Fibroblast of skin of back (primary cell): ENCODE measurements around the gene WFDC2. TPM values are rescaled to one million over a fixed set of nuclear protein-coding genes. Genes with fewer than 3 reads are reported as not detected.
A peak's percentile ranks its signal among the peaks of the same experiment; 100 is the strongest.

Source experiments
- DNase-seq: peaks from one replicate; pipeline ENCODE4 v3.0.0-alpha.2; 2013
- polyA plus RNA-seq, 2 experiments: library from polyadenylated mRNA; unstranded; fragments of 120-200 nt; gene quantifications; one replicate each; pipeline ENCODE4 v1.2.1, GENCODE V29; 2013; ENCODE audit not compliant: insufficient read length in 2 of 2

Gene WFDC2, protein sequence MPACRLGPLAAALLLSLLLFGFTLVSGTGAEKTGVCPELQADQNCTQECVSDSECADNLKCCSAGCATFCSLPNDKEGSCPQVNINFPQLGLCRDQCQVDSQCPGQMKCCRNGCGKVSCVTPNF
- polyA plus RNA-seq (2013, experiment 1 of 2; ENCODE audit: insufficient read length), result not detected
- not detected for polyA plus RNA-seq (2013, experiment 2 of 2; ENCODE audit: insufficient read length)

GRCh38 chr20:45469336-45470261 lies at the start of gene WFDC2:
Gene WFDC2, plus strand, starts transcription at chr20:45469753. Its CDS starts 29 bp downstream, at chr20:45469782.
- DNase-seq, result no peak

GRCh38 chr20:45420125-45420524 lies 49.4 kb upstream of the WFDC2 start:
- DNase-seq, result no peak

DNA sequence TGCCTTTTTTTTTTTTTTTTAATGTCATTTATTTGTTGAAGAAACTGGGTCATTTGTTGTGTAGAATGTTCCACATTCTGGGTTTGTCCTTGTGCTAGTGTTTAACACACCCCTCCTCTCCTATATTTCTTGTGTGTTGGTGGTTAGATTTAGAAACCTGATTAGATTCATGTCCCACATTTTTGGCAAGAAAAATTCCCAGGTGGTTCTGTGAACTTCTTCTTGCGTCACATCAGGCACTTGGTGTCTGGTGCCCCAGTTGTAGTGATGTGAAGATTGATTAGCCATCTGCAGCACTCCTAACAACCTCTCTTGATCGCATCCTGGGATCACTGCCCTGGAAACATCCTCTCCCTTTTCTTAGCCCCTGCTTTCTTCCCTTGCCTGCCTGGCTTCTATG lies 45.9 kb upstream of the WFDC2 start:
- DNase-seq, result no peak

- DNase-seq, result no peak
These were observed 44.0 kb upstream of the WFDC2 start for GRCh38 chr20:45425561-45425960.

DNA sequence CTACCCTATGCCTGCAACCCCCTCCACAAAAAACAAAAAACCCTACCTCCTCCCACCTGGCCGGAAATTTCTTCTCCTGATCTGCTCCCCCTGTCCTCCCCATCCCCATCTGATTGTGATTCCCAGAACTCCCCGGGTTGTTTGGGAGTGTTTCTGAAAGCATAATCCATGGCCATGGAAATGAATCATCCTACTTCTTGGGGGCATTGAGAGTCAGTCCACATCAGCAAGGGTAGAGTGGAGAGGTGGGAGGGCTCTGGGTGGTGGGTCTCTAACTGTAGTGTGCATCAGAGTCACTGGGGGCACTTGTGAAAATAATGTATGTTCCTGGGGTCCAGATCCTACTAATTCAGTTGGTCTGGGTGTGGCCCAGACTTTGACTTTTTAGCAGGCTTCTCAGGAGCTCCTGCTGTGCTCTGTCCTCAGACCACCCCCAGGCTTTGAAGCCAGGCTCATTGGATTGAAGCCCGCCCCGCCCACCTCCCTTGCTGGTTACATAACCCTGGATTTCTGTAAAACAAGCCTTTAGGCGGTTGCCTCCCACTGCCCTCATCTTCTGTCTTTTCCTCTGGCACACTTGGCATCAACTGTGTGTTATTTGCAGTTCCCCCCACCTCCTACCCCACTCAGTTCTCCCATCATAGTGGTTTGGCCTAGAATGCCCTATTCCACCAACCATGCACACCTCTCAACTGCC lies 43.1 kb upstream of the WFDC2 start:
- no peak for DNase-seq

GRCh38 chr20:45427236-45428149 lies 42.1 kb upstream of the WFDC2 start:
- no peak for DNase-seq

DNA sequence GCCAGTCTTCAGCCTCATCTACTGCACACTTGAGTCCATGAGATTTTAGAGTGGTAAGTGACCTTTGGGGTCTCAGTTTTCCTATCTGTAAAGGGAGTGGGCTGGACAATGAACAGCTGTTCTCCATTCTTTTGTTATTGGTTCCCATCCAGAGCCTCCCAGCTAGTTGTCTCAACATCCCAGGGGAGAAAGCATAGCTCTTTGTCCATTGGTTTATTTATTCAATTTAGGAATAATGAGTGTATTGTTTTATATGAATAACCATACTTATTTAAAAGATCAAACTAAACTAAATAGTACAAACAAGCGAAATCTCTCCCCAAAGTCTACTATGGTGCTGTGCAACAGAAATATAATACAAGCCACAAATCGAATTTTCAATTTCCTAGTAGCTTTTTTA lies 39.9 kb upstream of the WFDC2 start:
- DNase-seq, result no peak

DNA sequence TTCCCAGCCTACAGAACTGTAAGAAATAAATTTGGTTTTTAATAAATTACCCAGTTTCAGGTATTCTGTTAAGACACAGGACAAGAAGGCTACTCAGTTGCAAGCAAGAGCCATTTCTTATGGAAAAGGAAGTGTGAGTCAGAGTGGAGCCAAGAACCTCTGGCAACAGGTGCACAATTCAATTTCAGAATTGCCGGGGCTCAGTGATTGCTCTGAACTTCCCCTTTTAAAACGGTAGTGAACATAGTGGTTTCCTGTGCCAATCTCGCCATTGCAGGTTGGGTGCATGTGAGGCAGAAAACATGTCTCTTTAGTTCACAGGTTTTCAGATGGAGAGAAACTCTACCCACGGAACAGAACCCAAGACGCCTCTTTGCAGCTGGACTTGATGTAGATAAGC lies 37.3 kb upstream of the WFDC2 start:
- DNase-seq, result no peak

DNA sequence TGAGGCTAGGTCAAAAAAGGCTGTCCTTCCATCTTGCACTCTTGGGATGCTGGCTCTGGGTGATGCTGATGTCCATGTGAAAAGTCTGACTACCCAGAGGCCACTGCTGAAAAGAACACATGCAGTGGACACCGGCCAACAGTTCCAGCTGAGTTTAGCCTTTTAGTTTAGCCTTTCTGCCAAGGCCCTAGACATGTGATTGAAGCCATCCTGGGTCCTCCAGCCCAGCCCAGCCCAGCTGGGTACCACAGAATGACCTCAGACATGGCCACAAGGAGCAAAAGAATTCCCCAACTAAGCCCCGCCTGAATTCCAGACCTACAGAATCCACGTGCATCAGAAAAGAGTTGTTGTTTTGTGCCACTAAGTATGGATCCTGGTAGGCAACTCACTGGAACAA lies 36.2 kb upstream of the WFDC2 start:
- peak; percentile 23 for DNase-seq

DNA sequence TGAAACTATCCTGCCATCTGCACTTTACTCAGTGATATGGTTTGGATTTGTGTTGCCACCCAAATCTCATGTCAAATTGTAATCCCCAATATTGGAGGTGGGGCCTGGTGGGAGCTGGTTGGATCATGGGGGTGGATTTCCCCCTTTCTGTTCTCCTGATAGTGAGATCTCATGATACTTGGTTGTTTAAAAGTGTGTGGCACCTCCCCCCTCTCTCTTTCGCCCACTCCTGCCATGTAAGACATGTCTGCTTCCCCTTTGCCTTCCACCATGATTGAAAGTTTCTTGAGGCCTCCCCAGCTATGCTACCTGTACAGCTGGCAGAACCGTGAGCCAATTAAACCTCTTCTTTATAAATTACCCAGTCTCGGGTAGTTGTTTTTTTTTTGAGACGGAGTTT lies 35.6 kb upstream of the WFDC2 start:
- no peak for DNase-seq

- peak; percentile 81 for DNase-seq
These were observed 32.6 kb upstream of the WFDC2 start for GRCh38 chr20:45436732-45437485.

DNA sequence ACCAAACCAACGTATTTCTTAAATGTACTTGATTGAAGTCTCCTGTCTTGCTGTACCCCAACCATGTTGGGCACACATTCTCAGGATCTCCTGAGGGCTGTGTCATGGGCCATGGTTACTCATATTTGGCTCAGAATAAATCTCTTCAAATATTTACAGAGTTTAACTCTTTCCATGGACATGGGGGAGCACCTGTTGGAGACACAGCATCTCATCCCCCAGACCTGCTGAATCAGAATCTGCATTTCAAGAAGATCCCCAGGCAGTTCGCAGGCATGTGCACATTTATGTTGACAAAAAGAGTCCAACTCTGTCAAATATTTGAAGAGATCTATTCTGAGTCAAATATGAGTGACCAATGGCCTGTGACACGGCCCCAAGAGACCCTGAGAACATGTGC lies 29.1 kb upstream of the WFDC2 start:
- DNase-seq, result no peak

DNA sequence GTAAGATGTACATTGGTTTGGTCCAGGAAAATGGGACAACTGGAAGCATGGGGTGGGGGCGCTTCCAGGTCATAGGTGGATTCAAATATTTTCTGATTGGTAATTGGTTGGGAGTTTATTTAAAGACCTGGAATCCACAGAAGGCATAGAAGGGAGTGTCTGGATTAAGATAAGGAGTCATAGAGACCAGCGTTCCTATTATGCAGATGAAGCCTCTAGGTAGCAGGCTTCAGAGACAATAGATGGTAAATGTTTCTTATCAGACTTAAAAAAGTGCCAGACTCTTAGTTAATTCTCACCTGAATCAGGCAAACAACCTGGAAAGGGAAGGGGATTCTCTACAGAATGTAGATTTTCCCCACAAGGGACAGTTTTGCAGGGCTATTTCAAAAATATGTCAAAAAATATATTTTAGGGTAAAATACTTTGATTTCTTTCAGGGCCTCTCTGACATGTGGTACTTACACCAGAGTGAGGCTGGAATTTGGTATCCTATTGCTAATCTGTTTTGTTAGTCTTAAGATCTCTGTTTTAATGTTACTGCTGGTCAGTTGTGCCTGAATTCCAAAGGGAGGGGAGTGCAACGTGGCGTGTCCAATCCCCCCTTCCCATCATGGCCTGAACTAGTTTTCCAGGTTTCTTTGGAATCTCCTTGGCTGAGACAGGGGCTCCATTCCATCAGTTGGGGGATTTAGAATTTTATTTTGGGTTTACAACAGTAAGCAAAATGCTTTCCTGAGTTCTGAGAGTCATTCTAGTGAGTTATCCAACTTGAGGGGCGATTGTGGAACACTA lies 28.5 kb upstream of the WFDC2 start:
- DNase-seq, result no peak

DNA sequence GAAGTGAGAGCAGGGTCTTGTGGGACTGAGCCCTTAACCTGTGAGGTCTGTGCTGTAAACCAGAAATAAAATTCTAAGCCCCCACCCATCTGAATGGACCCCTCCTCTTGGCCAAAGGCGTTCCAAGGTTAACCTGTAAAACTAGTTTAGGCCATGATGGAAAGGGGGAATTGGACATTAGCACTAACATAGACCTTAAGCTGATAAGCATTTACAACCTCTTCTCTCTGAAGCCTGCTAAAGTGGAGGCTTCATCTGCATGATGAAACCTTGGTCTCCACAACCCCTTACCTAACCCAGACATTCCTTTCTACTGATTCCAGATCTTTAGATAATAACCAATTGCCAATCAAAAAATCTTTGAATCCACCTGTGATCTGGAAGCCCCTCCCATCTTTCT lies 27.8 kb upstream of the WFDC2 start:
- DNase-seq, result no peak

DNA sequence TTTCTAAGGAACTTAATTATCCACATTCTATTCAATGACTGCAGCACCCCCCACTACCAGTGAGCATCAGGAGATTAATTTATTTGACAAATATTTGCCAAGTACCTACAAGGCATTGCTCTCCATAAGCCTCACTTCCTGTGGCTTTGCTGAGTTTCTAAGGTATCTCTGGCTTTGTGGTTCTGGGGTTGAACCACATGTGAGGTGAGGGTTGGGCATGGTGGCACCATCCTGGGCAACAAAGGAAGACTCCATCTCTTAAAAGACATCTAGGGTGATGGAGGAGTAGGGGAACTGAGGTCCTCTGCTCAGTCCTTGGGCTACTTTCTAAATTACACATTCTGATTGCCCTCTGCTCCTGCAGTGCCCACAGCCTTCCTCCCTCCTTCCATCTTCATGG lies 25.5 kb upstream of the WFDC2 start:
- no peak for DNase-seq

DNA sequence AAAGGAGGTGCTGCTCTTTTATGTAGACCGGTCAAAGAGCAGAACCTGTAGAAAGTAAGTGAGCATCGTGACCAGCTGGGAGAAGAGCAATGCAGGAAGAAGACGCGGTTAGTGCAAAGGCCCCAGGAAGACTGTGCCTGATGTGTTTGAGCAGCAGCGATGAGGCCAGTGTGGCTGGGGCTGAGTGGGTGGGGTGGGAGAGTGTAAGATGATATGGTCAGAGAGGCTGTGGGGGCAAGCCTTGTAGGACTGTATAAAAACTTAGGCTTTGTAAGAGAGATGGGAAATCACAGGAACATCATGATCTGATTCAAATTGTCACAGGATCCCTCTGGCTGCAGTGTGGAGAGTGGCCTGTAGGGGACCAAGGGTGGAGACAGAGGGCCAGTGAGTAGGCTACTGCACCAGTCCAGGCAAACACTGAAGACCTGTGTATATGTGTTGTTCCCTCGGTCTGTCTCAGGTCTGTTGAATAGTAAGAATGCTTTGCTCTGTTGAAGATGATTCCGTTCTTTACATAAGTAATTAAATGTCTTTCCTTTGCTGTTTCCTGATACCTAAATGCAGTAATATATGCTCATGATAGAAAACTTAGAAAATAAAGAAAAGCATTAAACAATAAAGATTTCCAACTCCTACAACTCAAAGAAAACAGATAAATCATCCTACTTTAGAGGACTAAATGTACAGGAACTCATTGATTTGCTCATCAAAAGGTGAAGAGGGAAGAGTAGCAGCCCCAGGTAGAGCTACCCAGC lies 23.6 kb upstream of the WFDC2 start:
- DNase-seq, result peak; percentile 20

DNA sequence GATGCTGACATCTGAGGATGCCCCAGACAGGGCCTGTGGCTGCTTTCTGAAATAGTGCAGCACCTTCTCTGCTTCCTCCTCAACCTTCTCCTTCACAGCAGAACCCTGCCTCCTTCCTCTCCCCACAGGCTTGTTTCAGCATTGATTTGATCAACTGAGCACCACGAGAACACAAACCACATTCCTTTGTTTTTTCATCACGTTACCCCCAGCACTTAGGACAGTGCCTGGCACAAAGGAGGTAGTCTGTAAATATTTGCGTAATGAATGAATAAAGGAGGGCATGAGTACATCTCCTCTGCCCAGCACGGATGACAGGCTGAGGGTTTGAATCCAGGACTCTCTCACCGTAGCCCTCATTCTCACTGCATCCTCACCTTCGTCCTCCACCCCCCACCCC lies 21.3 kb upstream of the WFDC2 start:
- no peak for DNase-seq

- DNase-seq, result no peak
These were observed 20.0 kb upstream of the WFDC2 start for GRCh38 chr20:45449528-45449927.

DNA sequence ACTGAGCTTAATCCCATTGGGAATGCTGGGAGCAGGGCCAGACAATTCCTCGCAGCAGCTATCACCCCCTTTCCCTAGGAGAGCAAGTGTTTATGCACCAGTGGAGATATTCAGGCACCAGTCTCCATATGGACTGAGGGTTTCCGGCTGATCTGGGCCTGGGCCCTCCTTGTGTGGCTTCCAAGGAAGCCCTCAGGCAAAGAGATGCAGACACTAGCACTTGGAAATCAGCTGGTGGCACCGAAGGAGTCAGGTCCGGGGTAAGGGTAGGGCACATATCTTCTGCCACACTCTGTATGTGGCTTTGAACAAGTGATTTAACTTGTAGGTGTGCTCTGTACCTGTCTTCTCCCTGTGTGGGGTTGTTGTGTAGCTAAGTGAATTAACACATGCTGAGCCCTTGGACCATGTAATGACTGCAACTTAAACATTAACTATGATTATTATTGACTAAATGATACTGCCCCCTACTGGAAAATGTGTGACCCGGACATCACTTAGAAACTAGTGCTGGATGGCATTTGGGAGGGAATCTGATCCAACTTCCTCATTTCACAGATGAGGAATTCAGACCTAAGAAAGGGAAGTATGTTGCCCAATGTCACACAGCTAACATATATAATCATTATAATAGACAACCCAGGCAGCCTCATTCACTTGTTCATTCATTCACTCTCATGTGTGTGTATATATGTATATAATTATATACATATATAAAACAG lies 19.3 kb upstream of the WFDC2 start:
- DNase-seq, result peak; percentile 44
